Endothelial cell of umbilical vein (primary cell): ENCODE measurements around the gene DYNLT5. TPM values are rescaled to one million over a fixed set of nuclear protein-coding genes. Genes with fewer than 3 reads are reported as not detected.
A peak's percentile ranks its signal among the peaks of the same experiment; 100 is the strongest.

Experiments
- BruUV-seq: library from RNA; stranded (reverse); fragments of 400-500 nt; replicated peaks from 2 replicates; lab custom pipeline; 2021; lab: Mats Ljungman, UMichigan
- CTCF ChIA-PET: fragments of 300-600, 350-600 bp; sonication (Branson Sonifier 250); formaldehyde crosslinking; loops from one replicate; lab custom pipeline; 2021; ENCODE audit warnings: antibody characterized with exemption, inconsistent platforms; lab: Charles Lee
- POLR2A ChIA-PET: fragments of 300-600, 350-600 bp; sonication (Branson Sonifier 250); formaldehyde crosslinking; loops from one replicate; lab custom pipeline; 2021; ENCODE audit warnings: antibody characterized with exemption, inconsistent platforms; lab: Charles Lee
- DNase-seq: peaks from one replicate; pipeline ENCODE4 v3.0.0-alpha.2; 2011; ENCODE audit warnings: low read depth, low spot score
- FAIRE-seq: peaks from 2 replicates; lab custom pipeline; 2011; peaks lifted over from hg19 to GRCh38; lab: Jason Lieb, UNC
- H2AFZ ChIP-seq: 2 replicates; pipeline ENCODE4 v1.6.0; 2012; ENCODE audit warnings: low read depth, low read length, control low read depth, inconsistent platforms
- H3K27ac ChIP-seq: 2 replicates; pipeline ENCODE4 v1.5.1; 2011; ENCODE audit warnings: low read depth, mild to moderate bottlenecking, control low read depth, low read length, moderate library complexity; ENCODE audit not compliant: insufficient read depth
- H3K27me3 ChIP-seq, 2 experiments: 2 replicates each; pipeline versions ENCODE4 v1.6.0 to v1.6.1; 2011; ENCODE audit warnings: low read length in 2 of 2, mixed read lengths in 1 of 2; ENCODE audit not compliant: control insufficient read depth in 2 of 2, insufficient read depth in 2 of 2
- H3K36me3 ChIP-seq, 2 experiments: 2 replicates in 1 of 2; 3 replicates in 1 of 2; pipeline ENCODE4 v1.5.1; 2011; ENCODE audit warnings: low read length in 2 of 2, mild to moderate bottlenecking in 1 of 2, moderate library complexity in 1 of 2; ENCODE audit not compliant: control insufficient read depth in 2 of 2, insufficient read depth in 2 of 2; ENCODE audit errors: extremely low read depth in 1 of 2
- H3K4me1 ChIP-seq: 3 replicates; pipeline ENCODE4 v1.5.1; 2011; ENCODE audit warnings: mild to moderate bottlenecking, low read length; ENCODE audit not compliant: control insufficient read depth, insufficient read depth; ENCODE audit errors: extremely low read depth
- H3K4me2 ChIP-seq: 2 replicates; pipeline ENCODE4 v1.6.1; 2011; ENCODE audit warnings: low read length, control low read depth, mixed read lengths; ENCODE audit not compliant: insufficient read depth
- H3K4me3 ChIP-seq, 3 experiments: fragments of 200-600 bp in 1 of 3; sonication (generic), shearing (Covaris generic) in 1 of 3; replicated peaks in 1 of 3; 2 replicates each; pipeline ENCODE4 v1.5.1; 2011 to 2016; ENCODE audit warnings: control low read depth in 3 of 3, low read length in 3 of 3, mild to moderate bottlenecking in 2 of 3, inconsistent platforms in 1 of 3, low read depth in 1 of 3, moderate library complexity in 1 of 3; ENCODE audit not compliant: insufficient read depth in 1 of 3
- H3K79me2 ChIP-seq: 2 replicates; pipeline ENCODE4 v1.6.0; 2012; ENCODE audit warnings: low read length, inconsistent platforms; ENCODE audit not compliant: control insufficient read depth, insufficient read depth
- H3K9ac ChIP-seq: replicated peaks from 2 replicates; pipeline ENCODE3; 2011; ENCODE audit warnings: low read length, control low read depth; ENCODE audit not compliant: insufficient read depth; ENCODE audit errors: extremely low read depth
- H3K9me1 ChIP-seq: replicated peaks from 3 replicates; pipeline ENCODE4 v1.6.0; 2011; ENCODE audit warnings: mild to moderate bottlenecking, low read length; ENCODE audit not compliant: control insufficient read depth, insufficient read depth; ENCODE audit errors: extremely low read depth
- H3K9me3 ChIP-seq: replicated peaks from 2 replicates; pipeline ENCODE4 v1.5.1; 2012; ENCODE audit warnings: low read length, inconsistent platforms; ENCODE audit not compliant: control insufficient read depth, insufficient read depth
- H4K20me1 ChIP-seq: replicated peaks from 2 replicates; pipeline ENCODE3; 2011; ENCODE audit warnings: mild to moderate bottlenecking, low read length; ENCODE audit not compliant: control insufficient read depth, insufficient read depth; ENCODE audit errors: extremely low read depth
- CTCF ChIP-seq, 2 donors: IDR thresholded peaks; 1 replicate in 1 of 2; 2 replicates in 1 of 2; pipeline ENCODE4 v1.5.1; 2011; ENCODE audit warnings: low read length in 2 of 2, mild to moderate bottlenecking in 2 of 2, moderate library complexity in 2 of 2, control low read depth in 1 of 2, inconsistent platforms in 1 of 2, low read depth in 1 of 2; ENCODE audit not compliant: insufficient read depth in 1 of 2; ENCODE audit errors: extremely low read depth in 1 of 2
- EZH2 ChIP-seq: IDR thresholded peaks from 2 replicates; pipeline ENCODE4 v1.6.1; 2012; ENCODE audit warnings: borderline replicate concordance, low read depth, mild to moderate bottlenecking, moderate library complexity, low read length, inconsistent platforms; ENCODE audit not compliant: severe bottlenecking
- FOS ChIP-seq: IDR thresholded peaks from 2 replicates; pipeline ENCODE4 v1.6.1; 2011; ENCODE audit warnings: mild to moderate bottlenecking, low read length, moderate library complexity, borderline replicate concordance; ENCODE audit not compliant: insufficient read depth
- GATA2 ChIP-seq: IDR thresholded peaks from 2 replicates; pipeline ENCODE4 v1.7.0; 2011; ENCODE audit warnings: low read depth, mild to moderate bottlenecking, moderate library complexity, mixed read lengths, low read length; ENCODE audit not compliant: insufficient read length, insufficient read depth
- JUN ChIP-seq: IDR thresholded peaks from 2 replicates; pipeline ENCODE4 v1.6.1; 2011; ENCODE audit warnings: borderline replicate concordance, low read depth; ENCODE audit not compliant: insufficient read length, insufficient read depth
- MAX ChIP-seq: IDR thresholded peaks from 2 replicates; pipeline ENCODE4 v1.6.1; 2011; ENCODE audit not compliant: insufficient read depth, insufficient read length
- MYC ChIP-seq: IDR thresholded peaks from one replicate; pipeline ENCODE4 v1.6.1; 2011; ENCODE audit warnings: mild to moderate bottlenecking, low read depth, low read length
- POLR2A ChIP-seq: IDR thresholded peaks from 2 replicates; pipeline ENCODE4 v1.6.1; 2012; ENCODE audit warnings: low read depth, mild to moderate bottlenecking, control low read depth, low read length
- POLR2AphosphoS5 ChIP-seq: IDR thresholded peaks from 2 replicates; pipeline ENCODE4 v1.6.1; 2012; ENCODE audit warnings: low read depth, mild to moderate bottlenecking, control low read depth, low read length, moderate library complexity; ENCODE audit not compliant: insufficient read depth
- dilution Hi-C: fragments of 300-500 bp; cut with MboI; formaldehyde crosslinking; loops from one replicate; pipeline ENCODE4 v1.15.0; 2019; ENCODE audit warnings: low sequenced_read_pairs; ENCODE audit not compliant: extremely low pct_ligation_motif_present
- intact Hi-C: fragments of 100-400 bp; cut with micrococcal nuclease; formaldehyde crosslinking; loops from one replicate; pipeline ENCODE4 v1.10.0; 2022
- polyA plus RNA-seq, 4 experiments: library from polyadenylated mRNA; depleted of rRNA in 3 of 4; stranded (reverse) in 3 of 4; unstranded in 1 of 4; fragments of >200 nt; gene quantifications; 2 replicates each; pipeline versions ENCODE4 v1.2.1 to v1.2.3, GENCODE V29; 2011 to 2012; ENCODE audit warnings: missing spikeins in 1 of 4
- total RNA-seq: library from RNA; stranded (reverse); gene quantifications from 2 replicates; pipeline ENCODE4 v1.2.3, GENCODE V29; 2021

DYNLT5 gene
- total and polyA plus RNA-seq, 2 donors (not counting 3 experiments of a cell fraction or from before 2014, with no cell fraction given): 4.0 to 4.5 TPM

GRCh38 chr1:66705110-66705509 is 47.1 kb upstream of the DYNLT5 start:
- intact Hi-C loops (no loop called here), dilution Hi-C loops (no loop called here)
- H3K27me3 ChIP-seq: no peaks in the 10 kb centered on the region
- no peaks in the 10 kb centered on the region for H3K4me1 ChIP-seq
- FAIRE-seq (no peak), DNase-seq (peak; percentile 30)
- no peak overlapping the region for H3K9ac ChIP-seq
- BruUV-seq: no TSS peak
- CTCF ChIA-PET: no interaction called here
- no peak overlapping the region for H3K4me3 ChIP-seq
- no peak overlapping the region for H3K4me2 ChIP-seq
- H3K9me1 ChIP-seq: no peaks in the 10 kb centered on the region
- TF ChIP-seq POLR2AphosphoS5: no peak
- no peak for TF ChIP-seq CTCF (IDR thresholded peaks at IDR 0.05; ENCODE audit: extremely low read depth in 1 of 2, insufficient read depth in 1 of 2, low read depth in 1 of 2, low read length in 2 of 2)
- TF ChIP-seq MAX: no peak
- no peak for TF ChIP-seq FOS
- TF ChIP-seq GATA2: no peak
- no peak for TF ChIP-seq JUN
- TF ChIP-seq EZH2: no peak
- no peak for TF ChIP-seq MYC
- no peak for TF ChIP-seq POLR2A
- POLR2A ChIA-PET: no interaction called here
- H3K79me2 ChIP-seq: no peaks in the 10 kb centered on the region
- H3K36me3 ChIP-seq: no peaks in the 10 kb centered on the region
- H2AFZ ChIP-seq: no peak overlapping the region
- H3K27ac ChIP-seq: no peak overlapping the region
- no peaks in the 10 kb centered on the region for H4K20me1 ChIP-seq
- no peaks in the 10 kb centered on the region for H3K9me3 ChIP-seq
